Activated CD8-positive, alpha-beta memory T cell treated with anti-CD3 and anti-CD28 coated beads, Interleukin-2, amount 10 ng/mL, durations not matched to agents 7 days and 5 days (primary cell): ENCODE measurements around the gene ZNF48. TPM values are rescaled to one million over a fixed set of nuclear protein-coding genes. Genes with fewer than 3 reads are reported as not detected.

Experiments
- ATAC-seq: fragments of 150-1000 bp; cut with Tn5 transposase; one replicate; pipeline ENCODE4 v1.10.0; 2021; ENCODE audit warnings: moderate library complexity
- CTCF ChIA-PET: fragments of 350-600 bp; sonication (Branson Sonifier 250); formaldehyde crosslinking; loops from one replicate; lab custom pipeline; 2021; ENCODE audit warnings: antibody characterized with exemption; lab: Charles Lee
- DNase-seq: peaks from one replicate; pipeline ENCODE4 v3.0.0-alpha.2; 2020
- H3K27ac Mint-ChIP-seq: one replicate; pipeline ENCODE4 v1.8.0; 2021; ENCODE audit warnings: mild to moderate bottlenecking, mixed read lengths
- H3K27me3 Mint-ChIP-seq: one replicate; pipeline ENCODE4 v1.8.0; 2021; ENCODE audit warnings: mixed read lengths
- H3K36me3 Mint-ChIP-seq: one replicate; pipeline ENCODE4 v1.8.0; 2021; ENCODE audit warnings: mild to moderate bottlenecking, mixed read lengths
- H3K4me1 Mint-ChIP-seq: one replicate; pipeline ENCODE4 v1.8.0; 2021; ENCODE audit warnings: mixed read lengths
- H3K4me3 Mint-ChIP-seq: one replicate; pipeline ENCODE4 v1.8.0; 2021; ENCODE audit warnings: mild to moderate bottlenecking, moderate library complexity, mixed read lengths
- H3K9me3 Mint-ChIP-seq: one replicate; pipeline ENCODE4 v1.8.0; 2022; ENCODE audit warnings: low read depth, mixed read lengths
- total RNA-seq, 2 experiments: library from RNA; stranded (reverse); gene quantifications; one replicate each; pipeline ENCODE4 v1.2.3, GENCODE V29; 2021

The ZNF48 gene
- total RNA-seq, 2 experiments from 2014 or later, result 13.7 to 15.6 TPM

- H3K4me1 Mint-ChIP-seq, result peaks cover 43% of the 10 kb centered on the region
- no peak for DNase-seq
- H3K9me3 Mint-ChIP-seq, result no peaks in the 10 kb centered on the region
- H3K4me3 Mint-ChIP-seq, result peak overlapping the region; percentile 95
- no peak for ATAC-seq
- H3K27me3 Mint-ChIP-seq, result no peaks in the 10 kb centered on the region
- peak overlapping the region; percentile 52 for H3K27ac Mint-ChIP-seq
- peaks cover 42% of the 10 kb centered on the region for H3K36me3 Mint-ChIP-seq
- CTCF ChIA-PET, result interaction anchor here (1.9 to 7.3 kb wide), 3 partner anchors 9 to 62 kb away, joined by 4 to 61 read pairs (median 5); partner anchors contain the start of genes DCTPP1 and ZNF771
These were observed 27.7 kb upstream of the ZNF48 start for GRCh38 chr16:30367349-30368009.

GRCh38 chr16:30368122-30368791 lies 27.0 kb upstream of the ZNF48 start:
- CTCF ChIA-PET, result interaction anchor here (0.6 to 7.3 kb wide), 9 partner anchors 10 to 62 kb away, joined by 3 to 61 read pairs (median 4); partner anchors contain the start of genes DCTPP1, SEPTIN1 and ZNF771
- ATAC-seq (no peak), DNase-seq (no peak)
- H3K4me1 Mint-ChIP-seq, result peaks cover 46% of the 10 kb centered on the region
- H3K4me3 Mint-ChIP-seq, result peak overlapping the region; percentile 95
- peak overlapping the region; percentile 62 for H3K27ac Mint-ChIP-seq
- no peaks in the 10 kb centered on the region for H3K27me3 Mint-ChIP-seq
- H3K9me3 Mint-ChIP-seq, result no peaks in the 10 kb centered on the region
- H3K36me3 Mint-ChIP-seq, result peaks cover 38% of the 10 kb centered on the region

- H3K27ac Mint-ChIP-seq, result peak overlapping the region; percentile 62
- peaks cover 45% of the 10 kb centered on the region for H3K4me1 Mint-ChIP-seq
- H3K9me3 Mint-ChIP-seq, result no peaks in the 10 kb centered on the region
- ATAC-seq, result no peak
- no peaks in the 10 kb centered on the region for H3K27me3 Mint-ChIP-seq
- DNase-seq, result no peak
- H3K36me3 Mint-ChIP-seq, result peaks cover 35% of the 10 kb centered on the region
- peak overlapping the region; percentile 95 for H3K4me3 Mint-ChIP-seq
- CTCF ChIA-PET, result interaction anchor here (0.6 to 7.3 kb wide), 8 partner anchors 12 to 61 kb away, joined by 3 to 61 read pairs (median 4); partner anchors contain the start of genes DCTPP1, SEPTIN1 and ZNF771
These were observed 26.5 kb upstream of the ZNF48 start for GRCh38 chr16:30368792-30369090.

DNA sequence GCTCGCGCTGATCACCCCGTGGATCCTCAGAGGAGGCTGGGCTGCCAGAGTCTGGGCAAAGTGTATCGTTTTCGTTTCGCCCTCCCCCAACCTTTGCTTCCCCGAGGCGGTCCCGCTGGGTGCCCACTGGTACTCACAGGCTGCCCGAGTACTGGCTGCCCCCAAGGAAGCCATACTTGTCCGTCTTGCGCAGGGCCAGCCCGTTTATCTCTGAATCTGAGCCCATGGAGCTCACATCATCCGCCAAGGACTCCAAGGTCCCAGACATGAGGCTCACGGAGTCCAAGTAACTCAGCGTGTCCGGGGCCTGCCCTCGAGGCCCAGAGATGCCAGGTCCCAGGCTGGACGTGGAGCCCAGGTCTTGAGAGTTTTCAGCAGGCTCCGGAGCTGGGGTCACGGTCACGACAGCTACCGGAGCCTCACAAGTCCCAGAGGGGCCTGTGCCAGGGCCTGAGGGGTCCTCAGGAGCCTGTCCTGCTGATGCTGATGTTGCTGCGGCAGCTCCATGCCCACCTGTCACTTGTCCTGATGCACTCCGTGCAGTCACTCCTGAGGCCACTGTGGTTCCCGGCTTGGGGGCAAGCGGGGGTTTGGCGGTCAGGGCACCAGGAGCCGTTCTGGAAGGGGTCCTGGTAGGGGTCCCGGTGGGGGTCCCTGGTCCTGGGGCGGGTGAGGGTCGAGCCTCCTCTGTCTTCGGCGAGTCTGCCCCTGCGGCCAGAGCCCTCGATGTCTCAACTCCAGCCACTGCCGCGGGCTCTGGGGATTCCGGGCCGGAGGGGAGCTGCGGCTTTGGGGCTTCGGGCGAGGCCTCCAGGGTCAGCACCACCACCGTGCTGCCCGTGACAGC lies 25.9 kb upstream of the ZNF48 start:
- DNase-seq, result no peak

DNA sequence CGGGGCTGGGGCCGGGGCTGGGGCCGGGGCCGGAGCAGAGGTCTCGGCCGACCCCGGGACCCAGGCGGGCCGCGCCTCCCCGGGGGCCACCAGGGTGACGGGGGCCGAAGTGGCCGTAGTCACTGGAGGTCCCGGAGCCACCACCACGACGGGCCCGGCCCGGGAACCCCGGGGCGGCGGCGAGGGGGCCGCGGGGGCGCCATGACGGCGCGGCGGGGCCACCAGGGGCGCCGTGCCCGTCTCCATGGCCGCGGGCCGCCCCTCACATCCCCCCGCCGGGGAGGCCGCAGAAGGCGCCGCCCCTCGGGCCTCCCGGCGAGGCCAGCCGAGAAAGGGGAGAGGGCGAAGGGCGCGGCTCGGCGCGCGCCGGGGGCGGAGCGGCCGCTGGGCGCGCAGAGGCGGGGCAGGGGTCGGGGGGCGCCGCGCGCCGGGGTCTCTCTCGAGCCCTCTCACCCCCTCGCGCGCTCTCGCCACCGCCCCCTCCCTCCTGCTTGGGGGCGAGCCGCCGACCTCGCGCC lies 25.2 kb upstream of the ZNF48 start:
- H3K27ac Mint-ChIP-seq, result peak overlapping the region; percentile 94
- CTCF ChIA-PET, result interaction anchor here (1.0 to 7.3 kb wide), 8 partner anchors 16 to 184 kb away, joined by 3 to 61 read pairs (median 6); partner anchors contain the start of genes CD2BP2 and ZNF771
- ATAC-seq, result peak; percentile 5
- no peaks in the 10 kb centered on the region for H3K27me3 Mint-ChIP-seq
- H3K36me3 Mint-ChIP-seq, result peaks cover 30% of the 10 kb centered on the region
- H3K4me3 Mint-ChIP-seq, result peak overlapping the region; percentile 95
- peaks cover 45% of the 10 kb centered on the region for H3K4me1 Mint-ChIP-seq
- no peak for DNase-seq
- no peaks in the 10 kb centered on the region for H3K9me3 Mint-ChIP-seq

More for the DNA sequence above, 25.9 kb upstream of the ZNF48 start:
- Mint-ChIP-seq H3K27ac (peak overlapping the region; percentile 62), H3K27me3 (no peaks in the 10 kb centered on the region), H3K4me1 (peaks cover 45% of the 10 kb centered on the region), H3K36me3 (peaks cover 35% of the 10 kb centered on the region), H3K4me3 (peak overlapping the region; percentile 95), H3K9me3 (no peaks in the 10 kb centered on the region)
- CTCF ChIA-PET, result interaction anchor here (0.6 to 7.3 kb wide), 10 partner anchors 12 to 158 kb away, joined by 3 to 61 read pairs (median 4); partner anchors contain the start of genes CD2BP2, SEPTIN1 and ZNF771
- ATAC-seq, result no peak

GRCh38 chr16:30370456-30371247 lies 24.6 kb upstream of the ZNF48 start, which contains the start of gene TBC1D10B:
TBC1D10B (minus strand) TSS chr16:30370494; CDS start chr16:30370183, 311 bp downstream.
- DNase-seq (peak; percentile 100), ATAC-seq (peak; percentile 84)
- CTCF ChIA-PET, result interaction anchor here (0.8 to 7.3 kb wide), 19 partner anchors 8 to 289 kb away, joined by 3 to 61 read pairs (median 5); partner anchors contain the start of genes CD2BP2, DCTPP1, FBRS and SEPTIN1
- Mint-ChIP-seq H3K9me3 (no peaks in the 10 kb centered on the region), H3K27ac (peak within 1 kb of the TSS; percentile 94), H3K36me3 (peaks cover 23% of the 10 kb centered on the region), H3K4me1 (peaks cover 40% of the 10 kb centered on the region), H3K27me3 (no peaks in the 10 kb centered on the region), H3K4me3 (peak within 1 kb of the TSS; percentile 95)

- ATAC-seq (no peak), DNase-seq (no peak)
- Mint-ChIP-seq H3K9me3 (no peaks in the 10 kb centered on the region), H3K36me3 (peaks cover 21% of the 10 kb centered on the region), H3K27ac (peak overlapping the region; percentile 94), H3K4me3 (peak overlapping the region; percentile 77), H3K27me3 (no peaks in the 10 kb centered on the region), H3K4me1 (peaks cover 38% of the 10 kb centered on the region)
- CTCF ChIA-PET, result interaction anchor here (0.8 to 7.3 kb wide), 20 partner anchors 9 to 289 kb away, joined by 3 to 61 read pairs (median 4); partner anchors contain the start of genes CD2BP2, DCTPP1, FBRS and SEPTIN1
These were observed 23.9 kb upstream of the ZNF48 start for GRCh38 chr16:30371248-30371816.

GRCh38 chr16:30372038-30372712 lies 23.0 kb upstream of the ZNF48 start:
- H3K4me1 Mint-ChIP-seq, result peaks cover 33% of the 10 kb centered on the region

DNA sequence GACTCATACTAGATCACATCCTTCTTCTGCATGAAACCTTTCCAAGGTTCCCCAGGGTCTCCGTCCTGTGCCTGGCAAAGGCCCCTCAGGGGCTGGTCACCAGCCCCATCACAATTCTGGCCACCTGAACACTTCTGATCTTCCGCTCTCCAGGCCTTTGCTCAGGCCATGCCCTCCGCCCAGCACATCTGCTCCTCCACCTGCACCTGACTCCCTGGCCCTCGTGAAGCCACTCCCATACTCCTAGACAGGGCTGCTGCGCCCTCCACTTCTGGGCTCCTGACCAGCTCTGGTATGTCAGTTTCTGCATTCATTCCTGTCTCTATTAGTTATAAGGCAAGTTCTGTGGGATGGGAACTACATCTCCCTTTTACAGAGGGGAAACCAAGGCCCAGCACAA lies 22.5 kb upstream of the ZNF48 start:
- peaks cover 12% of the 10 kb centered on the region for H3K36me3 Mint-ChIP-seq
- H3K4me1 Mint-ChIP-seq, result peaks cover 33% of the 10 kb centered on the region
- no peaks in the 10 kb centered on the region for H3K9me3 Mint-ChIP-seq
- H3K4me3 Mint-ChIP-seq, result no peak overlapping the region
- CTCF ChIA-PET, result interaction anchor here (0.6 to 7.3 kb wide), 2 partner anchors 16 to 36 kb away, joined by 3 to 61 read pairs; partner anchors contain the start of gene ZNF771
- DNase-seq (no peak), ATAC-seq (no peak)
- no peaks in the 10 kb centered on the region for H3K27me3 Mint-ChIP-seq
- H3K27ac Mint-ChIP-seq, result peak overlapping the region; percentile 22

More at GRCh38 chr16:30372038-30372712, 23.0 kb upstream of the ZNF48 start:
- peak overlapping the region; percentile 94 for H3K27ac Mint-ChIP-seq
- H3K36me3 Mint-ChIP-seq, result peaks cover 15% of the 10 kb centered on the region
- peak overlapping the region; percentile 77 for H3K4me3 Mint-ChIP-seq
- ATAC-seq, result no peak
- no peaks in the 10 kb centered on the region for H3K9me3 Mint-ChIP-seq
- CTCF ChIA-PET, result interaction anchor here (0.6 to 7.3 kb wide), 10 partner anchors 10 to 280 kb away, joined by 3 to 61 read pairs (median 6); partner anchors contain the start of genes CD2BP2, SEPTIN1 and ZNF771
- no peaks in the 10 kb centered on the region for H3K27me3 Mint-ChIP-seq
- no peak for DNase-seq

- peaks cover 8% of the 10 kb centered on the region for H3K36me3 Mint-ChIP-seq
- no peaks in the 10 kb centered on the region for H3K27me3 Mint-ChIP-seq
- CTCF ChIA-PET, result no interaction called here
- H3K27ac Mint-ChIP-seq, result no peak within 1 kb of the TSS
- ATAC-seq (no peak), DNase-seq (no peak)
- no peak within 1 kb of the TSS for H3K4me3 Mint-ChIP-seq
- no peaks in the 10 kb centered on the region for H3K9me3 Mint-ChIP-seq
- H3K4me1 Mint-ChIP-seq, result peaks cover 33% of the 10 kb centered on the region
These were observed 20.7 kb upstream of the ZNF48 start, which contains the start of gene MYL11 for GRCh38 chr16:30374538-30374937. MYL11 (plus strand) TSS chr16:30374802; CDS start chr16:30374858, 56 bp downstream.

DNA sequence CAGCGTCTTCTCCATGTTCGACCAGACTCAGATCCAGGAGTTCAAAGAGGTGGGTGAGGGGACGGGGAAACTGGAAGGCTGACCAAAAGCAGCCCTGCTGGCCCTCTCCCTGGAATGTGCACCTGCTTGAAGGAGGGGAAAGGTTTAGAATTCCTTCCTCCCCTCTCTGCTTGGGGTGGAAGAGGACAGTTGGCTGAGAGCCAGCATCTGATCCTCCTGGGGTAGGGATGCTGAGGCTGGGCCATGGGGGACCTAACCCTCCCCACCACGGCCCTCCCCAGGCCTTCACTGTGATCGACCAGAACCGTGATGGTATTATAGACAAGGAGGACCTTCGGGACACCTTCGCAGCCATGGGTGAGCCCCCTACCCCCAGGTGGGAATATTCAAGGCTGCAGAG lies 19.4 kb upstream of the ZNF48 start:
- H3K4me3 Mint-ChIP-seq, result no peak overlapping the region
- ATAC-seq (no peak), DNase-seq (no peak)
- H3K36me3 Mint-ChIP-seq, result peaks cover 12% of the 10 kb centered on the region
- CTCF ChIA-PET, result no interaction called here
- no peak overlapping the region for H3K27ac Mint-ChIP-seq
- H3K4me1 Mint-ChIP-seq, result peaks cover 42% of the 10 kb centered on the region
- no peaks in the 10 kb centered on the region for H3K27me3 Mint-ChIP-seq
- no peaks in the 10 kb centered on the region for H3K9me3 Mint-ChIP-seq
